PC-3 (cell line): ENCODE results near the gene MRPL37. TPM values are rescaled to one million over a fixed set of nuclear protein-coding genes. Genes with fewer than 3 reads are reported as not detected.

Experiments used
- ATAC-seq: fragments of 200-7000 bp; cut with Tn5 transposase; 2 replicates; pipeline ENCODE4 v1.9.1; 2020; ENCODE audit warnings: mild to moderate bottlenecking, moderate library complexity
- BruUV-seq: library from RNA; stranded (reverse); fragments of 400-500 nt; replicated peaks from 2 replicates; lab custom pipeline; 2021; lab: Mats Ljungman, UMichigan
- CTCF ChIA-PET: fragments of 300-600 bp; sonication (Branson Sonifier 250); formaldehyde crosslinking; loops from one replicate; lab custom pipeline; 2022; ENCODE audit warnings: antibody characterized with exemption; lab: Charles Lee
- POLR2A ChIA-PET: fragments of 300-600 bp; sonication (Branson Sonifier 250); formaldehyde crosslinking; loops from one replicate; lab custom pipeline; 2022; ENCODE audit warnings: antibody characterized with exemption; ENCODE audit not compliant: unreplicated experiment; lab: Charles Lee
- DNase-seq: peaks from one replicate; pipeline ENCODE4 v3.0.0-alpha.2; 2015
- H2AFZ ChIP-seq: fragments of 300-600 bp; sonication (generic); 2 replicates; pipeline ENCODE4 v1.6.0; 2016; ENCODE audit warnings: antibody characterized with exemption, low read length
- H3F3A ChIP-seq: fragments of 300-600 bp; sonication (generic); one replicate; pipeline ENCODE4 v1.6.0; 2017; ENCODE audit warnings: antibody characterized with exemption, low read length, control low read depth, mild to moderate bottlenecking; ENCODE audit not compliant: unreplicated experiment
- H3K27ac ChIP-seq: fragments of 300-600 bp; sonication (generic); 2 replicates; pipeline ENCODE4 v1.5.1; 2016; ENCODE audit warnings: mild to moderate bottlenecking, low read length
- H3K27me3 ChIP-seq: fragments of 300-600 bp; sonication (generic); 2 replicates; pipeline ENCODE4 v1.6.1; 2016; ENCODE audit warnings: low read length, mixed read lengths
- H3K36me3 ChIP-seq: fragments of 300-600 bp; sonication (generic); 2 replicates; pipeline ENCODE4 v1.6.1; 2016; ENCODE audit warnings: low read depth, mixed run types, low read length, mixed read lengths
- H3K4me1 ChIP-seq: fragments of 300-600 bp; sonication (generic); 2 replicates; pipeline ENCODE4 v1.5.1; 2016; ENCODE audit warnings: low read length; ENCODE audit not compliant: insufficient read depth
- H3K4me2 ChIP-seq: fragments of 300-600 bp; sonication (generic); 2 replicates; pipeline ENCODE4 v1.6.0; 2016; ENCODE audit warnings: low read length
- H3K4me3 ChIP-seq: fragments of 300-600 bp; sonication (generic); 2 replicates; pipeline ENCODE4 v1.5.1; 2016; ENCODE audit warnings: mild to moderate bottlenecking, low read length, mixed read lengths
- H3K79me2 ChIP-seq: fragments of 300-600 bp; sonication (generic); 2 replicates; pipeline ENCODE4 v1.6.1; 2017; ENCODE audit warnings: low read length, mixed read lengths
- H3K9ac ChIP-seq: fragments of 300-600 bp; sonication (generic); 2 replicates; pipeline ENCODE4 v1.6.0; 2016; ENCODE audit warnings: mild to moderate bottlenecking, low read length
- H3K9me2 ChIP-seq: fragments of 300-600 bp; sonication (generic); replicated peaks from 2 replicates; pipeline ENCODE4 v1.6.1; 2016; ENCODE audit warnings: mixed run types, low read length, mixed read lengths
- H3K9me3 ChIP-seq: fragments of 300-600 bp; sonication (generic); 2 replicates; pipeline ENCODE4 v1.6.1; 2016; ENCODE audit warnings: low read length, mixed read lengths
- H4K20me1 ChIP-seq: fragments of 300-600 bp; sonication (generic); 2 replicates; pipeline ENCODE4 v1.6.1; 2016; ENCODE audit warnings: low read length, mixed read lengths
- CTCF ChIP-seq: fragments of 300-600 bp; sonication (generic); conservative IDR thresholded peaks from 2 replicates; pipeline ENCODE4 v1.5.1; 2017; ENCODE audit warnings: antibody characterized with exemption, low read depth, mild to moderate bottlenecking, low read length
- EZH2 ChIP-seq: fragments of 300-600 bp; sonication (generic); IDR thresholded peaks from one replicate; pipeline ENCODE4 v1.6.1; 2017; ENCODE audit warnings: antibody characterized with exemption, mild to moderate bottlenecking, low read length; ENCODE audit not compliant: unreplicated experiment
- EZH2phosphoT487 ChIP-seq: fragments of 300-600 bp; sonication (generic); IDR thresholded peaks from 2 replicates; pipeline ENCODE4 v1.6.1; 2018; ENCODE audit warnings: mild to moderate bottlenecking, antibody characterized with exemption, low read length, borderline replicate concordance
- intact Hi-C: fragments of 100-400 bp; cut with micrococcal nuclease; formaldehyde crosslinking; loops from 2 replicates; pipeline ENCODE4 v1.9.0; 2023
- total RNA-seq: library from RNA; depleted of rRNA; stranded (reverse); fragments of >200 nt; gene quantifications from 2 replicates; pipeline ENCODE4 v1.2.3, GENCODE V29; 2014

Gene MRPL37
- total RNA-seq, 1 experiment from 2014 or later, result 191 TPM

- Histone ChIP-seq H3K9me2 (no peaks in the 10 kb centered on the region), H3K4me3 (no peak overlapping the region), H3K36me3 (no peaks in the 10 kb centered on the region), H3K9ac (no peak overlapping the region), H3K4me1 (peaks cover 33% of the 10 kb centered on the region), H3K9me3 (no peaks in the 10 kb centered on the region), H3K27me3 (no peaks in the 10 kb centered on the region), H3K79me2 (no peaks in the 10 kb centered on the region), H4K20me1 (no peaks in the 10 kb centered on the region), H3F3A (no peaks in the 10 kb centered on the region), H3K27ac (0 out of 2 replicates have a peak overlapping the region, but pooled peaks have one; percentile 14), H3K4me2 (0 out of 2 replicates have a peak overlapping the region, but pooled peaks have one; percentile 40), H2AFZ (no peak overlapping the region)
- intact Hi-C loops, result no loop called here
- TF ChIP-seq EZH2 (no peak), EZH2phosphoT487 (no peak), CTCF (no peak)
- ATAC-seq (no peak), DNase-seq (peak; percentile 9)
- POLR2A ChIA-PET, result no interaction called here
- no TSS peak for BruUV-seq
- CTCF ChIA-PET, result no interaction called here
Observed at GRCh38 chr1:54248966-54249365, 49.0 kb downstream of the MRPL37 start.

GRCh38 chr1:54249819-54250435, 50.0 kb downstream of the MRPL37 start:
- peak overlapping the region; percentile 63; the same call in 1 of the 2 replicates for H2AFZ ChIP-seq
- no peaks in the 10 kb centered on the region for H3K9me3 ChIP-seq
- TF ChIP-seq EZH2, result no peak
- no peak overlapping the region for H3K4me3 ChIP-seq
- no peaks in the 10 kb centered on the region for H3F3A ChIP-seq
- ChIA-PET POLR2A (interaction anchor here (0.5 kb wide), 1 partner anchor 1399 kb away, joined by 3 read pairs; no protein-coding TSS in a partner anchor), CTCF (no interaction called here)
- H3K36me3 ChIP-seq, result no peaks in the 10 kb centered on the region
- TSS peak; percentile 50 for BruUV-seq
- no peaks in the 10 kb centered on the region for H3K27me3 ChIP-seq
- ATAC-seq, result peak; percentile 67
- intact Hi-C loops, result loop anchor here (5.0 kb wide), 1 partner anchor 157 kb away; the partner anchor contains the start of gene SSBP3
- no peaks in the 10 kb centered on the region for H3K9me2 ChIP-seq
- peak overlapping the region; percentile 66 for H3K27ac ChIP-seq
- DNase-seq, result peak; percentile 87
- H4K20me1 ChIP-seq, result no peaks in the 10 kb centered on the region
- peaks cover 40% of the 10 kb centered on the region for H3K4me1 ChIP-seq
- H3K9ac ChIP-seq, result 0 out of 2 replicates have a peak overlapping the region, but pooled peaks have one; percentile 15
- peak overlapping the region; percentile 55 for H3K4me2 ChIP-seq
- H3K79me2 ChIP-seq, result no peaks in the 10 kb centered on the region

GRCh38 chr1:54250670-54251069, 50.7 kb downstream of the MRPL37 start:
- no peaks in the 10 kb centered on the region for H3K36me3 ChIP-seq
- no peak overlapping the region for H3K27ac ChIP-seq
- no peak overlapping the region for H3K9ac ChIP-seq
- no peak overlapping the region for H2AFZ ChIP-seq
- ATAC-seq (no peak), DNase-seq (no peak)
- CTCF ChIA-PET, result no interaction called here
- H4K20me1 ChIP-seq, result no peaks in the 10 kb centered on the region
- BruUV-seq, result no TSS peak
- intact Hi-C loops, result loop anchor here (5.0 kb wide), 1 partner anchor 157 kb away; the partner anchor contains the start of gene SSBP3
- H3K4me1 ChIP-seq, result peaks cover 45% of the 10 kb centered on the region
- no peak overlapping the region for H3K4me2 ChIP-seq
- H3K9me2 ChIP-seq, result no peaks in the 10 kb centered on the region
- POLR2A ChIA-PET, result no interaction called here
- no peak for TF ChIP-seq EZH2phosphoT487
- no peak for TF ChIP-seq CTCF
- TF ChIP-seq EZH2, result no peak
- no peaks in the 10 kb centered on the region for H3K27me3 ChIP-seq
- no peaks in the 10 kb centered on the region for H3F3A ChIP-seq
- H3K79me2 ChIP-seq, result no peaks in the 10 kb centered on the region
- H3K4me3 ChIP-seq, result no peak overlapping the region
- no peaks in the 10 kb centered on the region for H3K9me3 ChIP-seq
